ENCODE results near the gene KRTAP3-2. TPM values are rescaled to one million over a fixed set of nuclear protein-coding genes. Genes with fewer than 3 reads are reported as not detected.
"Not testable (repeated sequence)": the region's sequence is repeated elsewhere in the genome, so short reads cannot be mapped to it uniquely, and the experiment has no call there.

Gene KRTAP3-2
- not detected for polyA plus RNA-seq

DNA sequence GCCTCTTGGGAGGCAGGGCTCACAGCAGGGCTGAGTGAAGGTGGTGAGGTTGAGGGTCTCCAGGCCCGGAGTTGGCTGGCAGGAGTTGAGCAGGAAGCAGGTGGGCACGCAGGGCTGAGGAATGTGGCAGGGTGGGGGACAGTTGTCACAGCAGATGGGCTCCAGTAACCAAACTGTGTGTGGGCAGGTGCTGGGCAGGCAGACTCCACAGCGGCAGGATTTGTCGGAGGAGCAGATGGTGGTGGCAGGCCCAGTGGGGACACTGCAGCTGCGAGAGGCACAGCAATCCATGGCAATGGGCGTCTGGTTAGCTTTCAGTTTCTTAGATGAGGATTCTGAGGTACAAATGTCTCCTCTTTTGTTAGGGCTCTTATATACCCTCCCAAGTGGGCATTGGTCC is at the start of gene KRTAP3-2:
Gene KRTAP3-2, minus strand, starts transcription at position 344 of the 400 bp plus-strand sequence. Its CDS starts 53 bp downstream, at position 291.
- peaks cover 28% of the 10 kb centered on the region for H3K27me3 Mint-ChIP-seq
- H3K27ac Mint-ChIP-seq, H3K36me3 Mint-ChIP-seq, H3K9me3 Mint-ChIP-seq, H3K4me3 Mint-ChIP-seq, H3K4me1 Mint-ChIP-seq: not testable (repeated sequence)

DNA sequence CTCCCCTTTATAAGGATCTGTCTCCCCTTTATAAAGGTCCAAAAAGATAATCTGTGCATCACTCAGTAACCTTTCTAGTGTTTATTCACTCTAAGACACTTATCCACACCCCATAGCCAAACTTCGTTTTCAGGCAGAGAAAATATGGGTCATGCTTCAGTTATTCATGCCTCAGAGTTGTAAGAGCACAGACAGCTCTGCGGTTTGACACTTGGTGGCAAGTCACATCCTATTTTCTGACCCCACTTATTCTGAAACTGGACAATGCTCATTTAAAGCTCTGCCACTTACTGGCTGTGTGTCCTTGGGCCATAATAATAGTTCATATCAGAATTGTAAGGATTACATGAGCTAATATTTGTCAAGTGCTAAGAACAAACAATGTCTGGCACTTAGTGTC is 49.4 kb upstream of the KRTAP3-2 start:
- Mint-ChIP-seq H3K9me3 (peaks cover 0 to 6% (median 0%) of the 10 kb centered on the region in 3 donors), H3K27me3 (peaks cover 13% of the 10 kb centered on the region), H3K27ac (no peak overlapping the region), H3K4me1 (peaks cover 0 to 6% (median 5%) of the 10 kb centered on the region in 3 donors), H3K4me3 (no peak overlapping the region), H3K36me3 (no peaks in the 10 kb centered on the region)

DNA sequence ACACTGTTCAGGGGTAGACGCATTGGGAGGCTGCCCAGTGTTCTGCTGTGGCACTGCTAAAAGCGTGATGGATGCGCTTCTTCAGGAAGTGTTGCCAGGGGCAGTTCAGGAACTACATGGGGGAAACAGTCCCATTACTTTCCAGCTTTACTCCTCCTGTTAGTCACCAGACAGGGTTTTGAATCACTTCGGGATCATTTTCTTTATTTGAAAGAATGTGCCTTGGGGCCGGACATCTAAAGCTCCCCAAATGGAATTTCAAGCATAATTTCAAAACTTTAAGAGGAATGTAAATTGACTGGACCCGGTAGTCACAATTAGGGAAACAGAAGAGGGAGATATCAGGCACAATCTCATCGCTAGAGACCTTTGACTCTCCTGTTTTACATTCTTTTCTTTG is 48.7 kb upstream of the KRTAP3-2 start:
- Mint-ChIP-seq H3K4me3 (no peak overlapping the region), H3K27ac (no peak overlapping the region), H3K36me3 (no peaks in the 10 kb centered on the region), H3K4me1 (peaks cover 0 to 6% (median 5%) of the 10 kb centered on the region in 3 donors), H3K27me3 (peaks cover 13% of the 10 kb centered on the region), H3K9me3 (peaks cover 1 to 7% (median 3%) of the 10 kb centered on the region in 3 donors)

DNA sequence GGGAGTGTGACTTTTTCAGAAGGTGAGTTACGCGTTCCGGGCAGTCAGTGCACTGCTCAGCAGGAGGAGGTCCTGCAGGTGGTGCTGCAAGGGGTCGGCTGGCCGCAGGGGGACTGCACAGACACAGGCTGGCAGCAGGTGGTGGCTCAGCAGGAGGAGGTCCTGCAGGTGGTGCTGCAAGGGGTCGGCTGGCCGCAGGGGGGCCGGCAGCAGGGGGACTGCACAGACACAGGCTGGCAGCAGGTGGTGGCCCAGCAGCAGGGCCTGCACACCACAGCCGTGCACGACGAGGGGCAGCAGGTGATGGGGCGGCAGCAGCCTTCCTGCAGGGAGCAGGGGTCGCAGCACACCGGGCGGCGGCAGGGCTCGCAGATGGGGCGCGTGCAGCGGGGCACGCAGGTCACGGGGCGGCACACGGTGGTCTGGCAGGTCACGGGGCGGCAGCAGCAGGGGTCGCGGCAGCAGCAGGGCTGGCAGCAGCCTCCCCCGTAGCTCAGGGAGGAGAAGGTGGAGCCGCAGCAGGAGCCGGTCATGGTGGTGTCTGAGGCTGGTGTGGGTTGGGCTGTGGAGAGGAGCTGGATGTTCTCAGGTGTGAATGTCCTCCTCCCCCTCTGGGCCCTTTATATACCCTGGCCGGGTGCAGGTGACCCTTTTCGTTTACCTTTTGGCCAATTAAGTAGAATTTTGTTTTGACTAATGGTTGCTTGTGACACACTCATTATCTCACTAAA is 47.2 kb upstream of the KRTAP3-2 start, which contains the start of gene KRTAP2-1:
Gene KRTAP2-1, minus strand, starts transcription at position 582 of the 731 bp plus-strand sequence. Its CDS starts 49 bp downstream, at position 533.
- not testable (repeated sequence) for H3K4me1 Mint-ChIP-seq, H3K4me3 Mint-ChIP-seq, H3K27ac Mint-ChIP-seq, H3K36me3 Mint-ChIP-seq, H3K27me3 Mint-ChIP-seq
- peaks cover 3 to 12% (median 10%) of the 10 kb centered on the region in 3 donors for H3K9me3 Mint-ChIP-seq

DNA sequence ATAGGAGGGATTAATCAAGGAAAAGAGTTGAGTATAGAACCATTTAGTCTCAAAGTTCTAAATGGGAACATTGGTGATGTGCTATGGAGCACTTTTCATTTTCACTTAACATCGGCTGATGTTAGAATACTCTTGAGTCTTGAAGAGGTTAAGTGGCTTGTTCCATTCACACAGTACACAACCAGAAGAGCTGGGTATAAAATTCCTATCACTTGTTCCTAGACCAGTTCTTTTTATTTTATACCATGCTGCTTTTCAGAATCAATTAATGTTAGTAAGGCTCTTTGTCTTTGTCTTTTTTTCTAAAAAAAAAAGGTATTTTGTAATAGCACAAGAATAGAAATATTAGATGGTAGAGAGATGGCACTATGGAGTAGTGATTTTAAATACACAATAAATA is 43.2 kb upstream of the KRTAP3-2 start:
- Mint-ChIP-seq H3K27me3 (peaks cover 15% of the 10 kb centered on the region), H3K4me3 (no peak overlapping the region), H3K36me3 (no peaks in the 10 kb centered on the region), H3K27ac (no peak overlapping the region), H3K9me3 (peaks cover 5 to 12% (median 12%) of the 10 kb centered on the region in 3 donors), H3K4me1 (peaks cover 0 to 2% (median 0%) of the 10 kb centered on the region in 3 donors)

GRCh38 chr17:41040783-41041571 is 41.3 kb upstream of the KRTAP3-2 start, which contains the start of gene KRTAP1-1:
TSS of gene KRTAP1-1 (minus strand) at chr17:41041450. CDS start at chr17:41041397, 53 bp downstream.
- H3K4me1 Mint-ChIP-seq, H3K27ac Mint-ChIP-seq, H3K4me3 Mint-ChIP-seq, H3K36me3 Mint-ChIP-seq: not testable (repeated sequence)
- Mint-ChIP-seq H3K27me3 (peaks cover 15% of the 10 kb centered on the region), H3K9me3 (peaks cover 5 to 12% (median 12%) of the 10 kb centered on the region in 3 donors)

DNA sequence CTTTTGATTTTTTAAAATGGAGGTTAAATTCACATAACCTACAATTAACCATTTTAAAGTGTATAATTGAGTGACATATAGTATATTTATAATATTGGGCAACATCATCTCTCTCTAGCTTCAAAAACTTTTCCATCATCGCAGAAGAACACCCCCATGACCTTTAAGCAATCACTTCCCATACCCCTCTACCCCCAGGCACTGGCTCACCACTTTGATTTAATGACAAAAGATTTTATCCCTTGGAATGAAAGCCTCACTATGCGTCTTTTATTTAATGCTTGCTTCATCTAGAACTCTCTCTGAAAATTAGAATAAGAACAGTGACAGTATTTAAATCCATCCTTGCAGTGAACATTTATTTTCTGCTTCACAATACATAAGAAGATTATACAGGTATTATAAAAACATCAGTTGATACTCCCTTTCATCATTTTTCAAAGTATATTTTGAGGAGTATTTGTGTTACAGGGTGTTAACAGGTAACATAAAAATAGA is 38.2 kb upstream of the KRTAP3-2 start:
- H3K27me3 Mint-ChIP-seq: peaks cover 15% of the 10 kb centered on the region
- H3K4me3 Mint-ChIP-seq: no peak overlapping the region
- no peaks in the 10 kb centered on the region for H3K4me1 Mint-ChIP-seq
- no peaks in the 10 kb centered on the region for H3K36me3 Mint-ChIP-seq
- peaks cover 2 to 7% (median 3%) of the 10 kb centered on the region in 3 donors for H3K9me3 Mint-ChIP-seq
- H3K27ac Mint-ChIP-seq: no peak overlapping the region

GRCh38 chr17:41034346-41034935 is 34.7 kb upstream of the KRTAP3-2 start, which contains the start of gene KRTAP1-3:
TSS of gene KRTAP1-3 (minus strand) at chr17:41034874. CDS start at chr17:41034821, 53 bp downstream.
- not testable (repeated sequence) for H3K4me1 Mint-ChIP-seq, H3K27ac Mint-ChIP-seq, H3K4me3 Mint-ChIP-seq, H3K36me3 Mint-ChIP-seq, H3K9me3 Mint-ChIP-seq
- H3K27me3 Mint-ChIP-seq: peaks cover 13% of the 10 kb centered on the region

- H3K36me3 Mint-ChIP-seq: peaks cover 3% of the 10 kb centered on the region
- H3K4me1 Mint-ChIP-seq: no peaks in the 10 kb centered on the region
- H3K4me3 Mint-ChIP-seq: no peak within 1 kb of the TSS
- H3K27me3 Mint-ChIP-seq: peaks cover 19% of the 10 kb centered on the region
- H3K27ac Mint-ChIP-seq: no peak within 1 kb of the TSS
- no peaks in the 10 kb centered on the region for H3K9me3 Mint-ChIP-seq
Measured at GRCh38 chr17:41029633-41030245, 30.0 kb upstream of the KRTAP3-2 start, which contains the start of gene KRTAP1-4. TSS of gene KRTAP1-4 (minus strand) at chr17:41030195. CDS start at chr17:41030078, 117 bp downstream.

- Mint-ChIP-seq H3K36me3 (peaks cover 3% of the 10 kb centered on the region), H3K4me1 (no peaks in the 10 kb centered on the region), H3K27ac (no peak within 1 kb of the TSS), H3K4me3 (no peak within 1 kb of the TSS), H3K27me3 (peaks cover 23% of the 10 kb centered on the region), H3K9me3 (no peaks in the 10 kb centered on the region)
Measured at GRCh38 chr17:41026715-41027471, 27.2 kb upstream of the KRTAP3-2 start, which contains the start of gene KRTAP1-5. TSS of gene KRTAP1-5 (minus strand) at chr17:41027208. CDS start at chr17:41027155, 53 bp downstream.

DNA sequence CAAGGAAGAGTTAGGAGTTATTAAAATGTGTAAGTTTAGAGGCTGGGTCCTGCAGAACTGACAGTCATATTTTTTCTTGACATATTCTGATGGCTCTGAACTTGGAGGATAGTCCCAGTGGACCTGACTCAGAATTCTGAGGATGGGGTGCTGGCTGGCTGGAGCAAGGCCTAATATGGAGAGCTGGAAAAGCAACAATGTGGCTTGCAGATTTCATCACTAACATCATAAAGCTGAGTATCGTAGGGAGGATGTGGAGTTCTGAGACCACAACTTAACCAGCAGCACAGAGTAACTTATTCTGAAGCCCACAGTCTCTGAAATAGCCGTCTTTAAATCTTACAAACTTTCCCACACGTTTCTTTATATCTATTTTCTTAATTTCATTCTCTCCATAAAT is 25.0 kb upstream of the KRTAP3-2 start:
- Mint-ChIP-seq H3K27me3 (peaks cover 20% of the 10 kb centered on the region), H3K27ac (no peak overlapping the region), H3K36me3 (peaks cover 3% of the 10 kb centered on the region), H3K9me3 (peaks cover 3 to 6% (median 5%) of the 10 kb centered on the region in 3 donors), H3K4me1 (no peaks in the 10 kb centered on the region), H3K4me3 (no peak overlapping the region)

DNA sequence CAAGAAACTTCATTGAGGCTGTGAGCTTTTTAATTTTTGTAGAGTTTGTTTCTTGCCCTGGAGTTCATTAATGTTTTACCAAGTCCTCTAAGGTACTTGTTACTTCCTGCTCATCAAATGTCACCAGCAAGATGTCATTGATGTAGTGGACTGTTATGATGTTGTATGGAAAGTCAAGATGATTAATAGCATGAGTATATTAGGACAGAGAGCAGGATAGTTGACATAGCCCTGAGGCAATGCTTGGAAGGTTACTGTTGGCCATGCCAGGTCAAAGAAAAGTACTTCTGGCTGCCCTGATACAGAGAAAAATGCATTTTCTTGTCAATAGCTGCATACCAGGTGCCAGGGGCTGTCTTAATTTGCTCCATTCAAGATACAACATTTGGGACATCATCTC is 20.6 kb upstream of the KRTAP3-2 start:
- peaks cover 3 to 6% (median 5%) of the 10 kb centered on the region in 3 donors for H3K9me3 Mint-ChIP-seq
- H3K4me1 Mint-ChIP-seq: no peaks in the 10 kb centered on the region
- H3K27ac Mint-ChIP-seq: no peak overlapping the region

GRCh38 chr17:41019415-41019814 is 19.7 kb upstream of the KRTAP3-2 start:
- H3K27me3 Mint-ChIP-seq: peaks cover 4% of the 10 kb centered on the region

More for the DNA sequence above, 20.6 kb upstream of the KRTAP3-2 start:
- H3K36me3 Mint-ChIP-seq: no peaks in the 10 kb centered on the region
- no peak overlapping the region for H3K4me3 Mint-ChIP-seq
- H3K27me3 Mint-ChIP-seq: peaks cover 7% of the 10 kb centered on the region

DNA sequence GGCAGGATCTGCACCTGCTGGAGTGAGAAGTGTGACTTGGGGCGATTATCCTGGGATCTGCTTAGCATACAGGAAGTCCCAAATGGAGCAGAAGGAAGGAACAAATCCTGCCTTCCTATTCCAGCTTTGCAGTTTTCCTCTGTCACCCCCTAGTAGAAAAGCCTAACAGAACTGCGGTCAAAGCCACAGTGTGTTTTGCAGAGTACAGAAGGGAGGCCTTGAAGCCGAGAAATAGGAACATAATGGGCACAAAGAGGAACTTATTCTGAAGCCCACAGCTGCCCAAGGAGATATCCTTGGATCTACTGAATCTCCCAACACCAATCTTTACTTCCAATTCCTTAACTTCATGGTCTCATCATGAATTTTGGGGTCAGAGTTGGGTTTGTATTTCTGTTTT is 18.8 kb upstream of the KRTAP3-2 start:
- H3K36me3 Mint-ChIP-seq: no peaks in the 10 kb centered on the region
- H3K4me1 Mint-ChIP-seq: no peaks in the 10 kb centered on the region
- H3K27me3 Mint-ChIP-seq: peaks cover 2% of the 10 kb centered on the region
- H3K4me3 Mint-ChIP-seq: no peak overlapping the region
- H3K27ac Mint-ChIP-seq: no peak overlapping the region
- peaks cover 3 to 6% (median 5%) of the 10 kb centered on the region in 3 donors for H3K9me3 Mint-ChIP-seq

More at GRCh38 chr17:41019415-41019814, 19.7 kb upstream of the KRTAP3-2 start:
- peaks cover 3 to 6% (median 5%) of the 10 kb centered on the region in 3 donors for H3K9me3 Mint-ChIP-seq
- no peak overlapping the region for H3K4me3 Mint-ChIP-seq
- H3K27ac Mint-ChIP-seq: no peak overlapping the region
- no peaks in the 10 kb centered on the region for H3K4me1 Mint-ChIP-seq
- H3K36me3 Mint-ChIP-seq: no peaks in the 10 kb centered on the region
